ENCODE results near the gene G3BP2. TPM values are rescaled to one million over a fixed set of nuclear protein-coding genes. Genes with fewer than 3 reads are reported as not detected.
A peak's percentile ranks its signal among the peaks of the same experiment; 100 is the strongest.

G3BP2 gene
- total and polyA plus RNA-seq, 7 experiments from 2014 or later: 115 to 299 (median 164) TPM

DNA sequence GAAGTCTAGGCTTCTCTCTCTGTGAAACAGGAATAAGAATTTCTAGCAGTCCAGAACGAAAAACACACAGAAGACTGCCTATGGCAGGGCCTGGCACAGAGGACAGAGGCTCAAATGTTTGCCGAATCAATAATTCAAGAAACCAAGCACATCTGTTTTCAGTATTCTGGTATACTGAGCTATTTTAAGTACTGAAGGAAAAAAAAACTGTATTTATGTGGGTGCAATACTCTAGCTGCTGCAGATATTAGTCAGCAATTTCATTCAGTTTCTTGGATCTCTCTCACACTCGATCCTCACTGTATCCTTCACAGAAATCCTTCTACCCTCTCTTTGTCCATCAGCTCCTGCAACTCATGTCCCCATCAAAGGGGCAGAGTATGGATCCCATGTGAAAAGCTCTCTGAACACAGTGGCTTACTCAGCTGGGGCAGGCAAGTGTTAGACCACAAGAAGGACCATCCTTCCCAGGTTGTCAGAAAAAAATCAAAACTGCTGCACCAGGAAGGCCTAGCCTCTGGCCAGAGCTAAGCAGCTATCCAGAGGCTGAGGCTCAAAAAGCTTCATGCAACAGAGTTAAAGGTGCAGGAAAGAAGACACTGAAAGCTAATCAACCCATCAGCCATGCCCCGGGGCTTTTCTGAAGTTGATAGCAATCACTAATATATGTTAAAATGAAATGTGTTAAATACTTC lies 42.0 kb upstream of the G3BP2 start:
- DNase-seq (no peak), ATAC-seq (no peak)
- Histone ChIP-seq H3K4me3 (ENCODE audit: low read length) (no peak overlapping the region), H3K36me3 (ENCODE audit: control insufficient read depth in 2 of 3, insufficient read depth in 3 of 3, low read length in 3 of 3) (peaks cover 0 to 6% (median 0%) of the 10 kb centered on the region in 3 experiments), H3K4me1 (ENCODE audit: control insufficient read depth in 2 of 2, insufficient read depth in 2 of 2, low read length in 2 of 2) (no peaks in the 10 kb centered on the region), H3K27ac (ENCODE audit: low read depth, low read length) (no peak overlapping the region), H3K27me3 (ENCODE audit: control insufficient read depth in 2 of 2, insufficient read depth in 2 of 2, low read length in 2 of 2) (no peaks in the 10 kb centered on the region), H3K9me3 (ENCODE audit: control insufficient read depth in 2 of 3, low read length in 3 of 3) (no peaks in the 10 kb centered on the region)
- Mint-ChIP-seq H3K4me1 (peaks cover 0 to 8% (median 5%) of the 10 kb centered on the region in 7 donors), H3K27me3 (no peaks in the 10 kb centered on the region), H3K36me3 (peaks cover 0 to 22% (median 5%) of the 10 kb centered on the region in 5 donors), H3K27ac (no peak overlapping the region), H3K4me3 (no peak overlapping the region), H3K9me3 (no peaks in the 10 kb centered on the region)
- ChIA-PET CTCF (interaction anchor here (0.6 to 1.0 kb wide), 3 partner anchors 9 to 42 kb away, joined by 4 to 6 read pairs (median 4); partner anchors contain the start of genes G3BP2 and USO1), POLR2A (interaction anchor here (0.6 to 1.2 kb wide), 2 partner anchors 9 to 42 kb away, joined by 3 to 4 read pairs; partner anchors contain the start of genes G3BP2 and USO1)
- intact Hi-C loops (cut with micrococcal nuclease): no loop called here

DNA sequence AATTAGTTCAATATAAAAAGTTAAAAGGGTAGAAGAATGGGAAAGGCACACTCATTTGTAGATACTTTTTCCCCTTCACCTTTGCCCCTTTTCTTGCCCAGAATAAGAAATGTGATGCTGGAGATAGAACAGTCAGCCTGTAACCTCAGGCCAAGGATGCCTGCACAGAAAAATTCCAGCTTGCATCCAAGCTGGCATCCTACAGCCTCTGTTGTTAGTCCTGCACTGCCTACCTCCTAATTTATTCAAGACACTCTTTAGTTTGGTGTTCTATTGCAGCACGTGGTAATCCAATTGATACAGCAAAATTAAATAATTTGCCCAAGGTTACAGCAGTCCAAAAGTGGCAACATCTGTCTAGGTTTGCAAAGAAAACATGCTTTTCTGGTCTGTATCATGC lies 41.5 kb upstream of the G3BP2 start:
- peak overlapping the region in 1 of 9 donors; percentile 36 for H3K27ac Mint-ChIP-seq

DNA sequence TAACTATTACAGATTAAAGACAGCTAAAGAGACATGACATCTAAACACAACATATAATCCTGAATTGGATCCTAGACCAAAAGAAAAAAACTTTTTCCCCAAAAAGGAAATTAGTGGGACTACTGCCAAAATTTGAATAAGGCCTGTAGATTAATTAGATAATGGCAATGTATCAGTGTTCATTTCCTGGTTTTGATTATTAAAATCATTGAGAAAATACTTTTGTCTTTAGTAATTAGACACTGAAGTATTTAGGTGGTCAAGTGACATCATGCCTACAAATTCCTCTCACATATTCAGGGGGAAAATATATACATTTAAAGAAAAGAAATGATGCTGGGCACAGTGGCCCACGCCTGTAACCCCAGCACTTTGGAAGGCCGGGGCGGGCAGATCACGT lies 40.8 kb upstream of the G3BP2 start:
- DNase-seq (no peak), ATAC-seq (no peak)
- no peaks in the 10 kb centered on the region for H3K9me3 ChIP-seq (ENCODE audit: control insufficient read depth in 2 of 3, low read length in 3 of 3)
- intact Hi-C loops (cut with micrococcal nuclease): no loop called here
- Mint-ChIP-seq H3K27ac (no peak overlapping the region), H3K4me1 (peaks cover 0 to 8% (median 7%) of the 10 kb centered on the region in 7 donors), H3K36me3 (peaks cover 0 to 22% (median 5%) of the 10 kb centered on the region in 5 donors), H3K9me3 (no peaks in the 10 kb centered on the region), H3K27me3 (no peaks in the 10 kb centered on the region), H3K4me3 (no peak overlapping the region)
- no peak overlapping the region for H3K27ac ChIP-seq (ENCODE audit: low read depth, low read length)
- no peaks in the 10 kb centered on the region for H3K27me3 ChIP-seq (ENCODE audit: control insufficient read depth in 2 of 2, insufficient read depth in 2 of 2, low read length in 2 of 2)
- no peaks in the 10 kb centered on the region for H3K4me1 ChIP-seq (ENCODE audit: control insufficient read depth in 2 of 2, insufficient read depth in 2 of 2, low read length in 2 of 2)
- H3K36me3 ChIP-seq (ENCODE audit: control insufficient read depth in 2 of 3, insufficient read depth in 3 of 3, low read length in 3 of 3): peaks cover 0 to 6% (median 0%) of the 10 kb centered on the region in 3 experiments
- ChIA-PET CTCF (interaction anchor here (1.9 kb wide), 1 partner anchor 10 kb away, joined by 6 read pairs; the partner anchor contains the start of gene USO1), POLR2A (interaction anchor here (1.0 kb wide), 1 partner anchor 10 kb away, joined by 3 read pairs; no protein-coding TSS in a partner anchor)
- no peak overlapping the region for H3K4me3 ChIP-seq (ENCODE audit: low read length)

More for the DNA sequence above, 41.5 kb upstream of the G3BP2 start:
- H3K4me1 ChIP-seq (ENCODE audit: control insufficient read depth in 2 of 2, insufficient read depth in 2 of 2, low read length in 2 of 2): no peaks in the 10 kb centered on the region
- Mint-ChIP-seq H3K4me1 (peaks cover 0 to 8% (median 5%) of the 10 kb centered on the region in 7 donors), H3K36me3 (peaks cover 0 to 22% (median 5%) of the 10 kb centered on the region in 5 donors), H3K27me3 (no peaks in the 10 kb centered on the region), H3K4me3 (no peak overlapping the region), H3K9me3 (no peaks in the 10 kb centered on the region)
- ChIA-PET CTCF (interaction anchor here (0.6 to 1.0 kb wide), 3 partner anchors 9 to 41 kb away, joined by 4 to 6 read pairs (median 4); partner anchors contain the start of genes G3BP2 and USO1), POLR2A (interaction anchor here (1.0 to 1.2 kb wide), 2 partner anchors 9 kb away, joined by 3 to 4 read pairs; partner anchors contain the start of gene USO1)
- ATAC-seq (no peak), DNase-seq (no peak)
- intact Hi-C loops (cut with micrococcal nuclease): no loop called here
- H3K27ac ChIP-seq (ENCODE audit: low read depth, low read length): no peak overlapping the region
- H3K36me3 ChIP-seq (ENCODE audit: control insufficient read depth in 2 of 3, insufficient read depth in 3 of 3, low read length in 3 of 3): peaks cover 0 to 6% (median 0%) of the 10 kb centered on the region in 3 experiments
- H3K27me3 ChIP-seq (ENCODE audit: control insufficient read depth in 2 of 2, insufficient read depth in 2 of 2, low read length in 2 of 2): no peaks in the 10 kb centered on the region
- H3K4me3 ChIP-seq (ENCODE audit: low read length): no peak overlapping the region
- no peaks in the 10 kb centered on the region for H3K9me3 ChIP-seq (ENCODE audit: control insufficient read depth in 2 of 3, low read length in 3 of 3)

DNA sequence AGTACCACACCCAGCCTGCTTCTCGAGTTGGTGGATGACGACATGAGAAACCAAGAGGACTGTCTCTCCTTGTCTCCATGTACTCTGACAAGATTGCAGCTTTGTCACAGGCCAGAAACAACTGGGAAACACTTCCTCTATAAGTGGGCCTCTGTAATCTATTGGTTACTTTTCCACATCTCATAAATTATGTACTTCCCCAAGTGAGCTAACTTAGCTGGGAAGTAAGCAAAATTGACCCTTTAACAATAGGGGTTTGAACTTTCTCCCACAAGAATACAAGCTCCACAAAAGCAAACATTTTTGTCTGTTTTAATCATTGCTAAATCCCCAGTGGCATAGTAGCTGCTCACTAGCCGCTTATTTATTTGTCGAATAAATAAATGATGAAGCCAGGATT lies 37.0 kb upstream of the G3BP2 start:
- H3K27ac ChIP-seq (ENCODE audit: low read depth, low read length): no peak overlapping the region
- peak overlapping the region in 1 of 9 donors; percentile 51 for H3K27ac Mint-ChIP-seq
- peaks cover 0 to 11% (median 0%) of the 10 kb centered on the region in 5 donors for H3K36me3 Mint-ChIP-seq
- CTCF ChIA-PET: interaction anchor here (0.6 to 3.3 kb wide), 4 partner anchors 13 to 100 kb away, joined by 3 to 12 read pairs (median 3); partner anchors contain the start of gene USO1
- no peak overlapping the region for H3K4me3 ChIP-seq (ENCODE audit: low read length)
- peaks cover 0 to 14% (median 5%) of the 10 kb centered on the region in 7 donors for H3K4me1 Mint-ChIP-seq
- H3K9me3 ChIP-seq (ENCODE audit: control insufficient read depth in 2 of 3, low read length in 3 of 3): no peaks in the 10 kb centered on the region
- H3K4me3 Mint-ChIP-seq: no peak overlapping the region
- H3K27me3 ChIP-seq (ENCODE audit: control insufficient read depth in 2 of 2, insufficient read depth in 2 of 2, low read length in 2 of 2): no peaks in the 10 kb centered on the region
- H3K36me3 ChIP-seq (ENCODE audit: control insufficient read depth in 2 of 3, insufficient read depth in 3 of 3, low read length in 3 of 3): no peaks in the 10 kb centered on the region
- POLR2A ChIA-PET: interaction anchor here (0.6 to 2.8 kb wide), 4 partner anchors 10 to 28 kb away, joined by 3 to 13 read pairs (median 6); partner anchors contain the start of gene USO1
- intact Hi-C loops (cut with micrococcal nuclease): no loop called here
- DNase-seq (no peak), ATAC-seq (no peak)
- H3K4me1 ChIP-seq (ENCODE audit: control insufficient read depth in 2 of 2, insufficient read depth in 2 of 2, low read length in 2 of 2): no peaks in the 10 kb centered on the region
- H3K27me3 Mint-ChIP-seq: no peaks in the 10 kb centered on the region
- H3K9me3 Mint-ChIP-seq: no peaks in the 10 kb centered on the region

DNA sequence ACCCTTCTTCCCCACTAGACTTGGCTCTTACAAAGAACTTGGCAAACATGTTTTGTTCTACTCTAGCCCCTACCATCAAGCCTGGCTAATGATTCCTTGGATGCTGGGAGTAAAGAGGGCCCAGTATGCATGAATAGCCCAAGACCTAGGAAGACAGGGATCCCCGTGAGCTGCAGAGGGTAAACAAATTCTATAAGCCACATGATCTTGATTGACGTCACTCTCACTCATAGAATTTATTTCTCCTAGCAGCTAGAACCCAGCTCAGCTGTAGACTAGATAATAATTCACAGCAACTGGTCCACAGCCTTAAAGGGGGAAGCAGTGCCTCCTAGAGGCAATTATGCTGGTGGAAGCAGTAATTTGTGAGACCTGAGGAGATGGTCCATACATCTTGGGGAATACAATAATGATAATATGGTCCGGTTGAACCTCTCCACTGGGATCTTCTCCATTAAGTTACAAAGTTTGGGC lies 35.0 kb upstream of the G3BP2 start:
- H3K27me3 Mint-ChIP-seq: no peaks in the 10 kb centered on the region
- DNase-seq (peak in 7 of 9 donors; percentile 49 to 72 (median 52)), ATAC-seq (peak; percentile 93)
- ChIA-PET CTCF (interaction anchor here (1.2 to 3.3 kb wide), 2 partner anchors 12 to 16 kb away, joined by 4 to 12 read pairs; partner anchors contain the start of gene USO1), POLR2A (interaction anchor here (0.6 to 1.0 kb wide), 3 partner anchors 15 to 58 kb away, joined by 3 read pairs; no protein-coding TSS in a partner anchor)
- Histone ChIP-seq H3K4me3 (ENCODE audit: low read length) (no peak overlapping the region), H3K9me3 (ENCODE audit: control insufficient read depth in 2 of 3, low read length in 3 of 3) (no peaks in the 10 kb centered on the region), H3K27me3 (ENCODE audit: control insufficient read depth in 2 of 2, insufficient read depth in 2 of 2, low read length in 2 of 2) (no peaks in the 10 kb centered on the region), H3K36me3 (ENCODE audit: control insufficient read depth in 2 of 3, insufficient read depth in 3 of 3, low read length in 3 of 3) (no peaks in the 10 kb centered on the region), H3K27ac (ENCODE audit: low read depth, low read length) (no peak overlapping the region), H3K4me1 (ENCODE audit: control insufficient read depth in 2 of 2, insufficient read depth in 2 of 2, low read length in 2 of 2) (no peaks in the 10 kb centered on the region)
- peaks cover 0 to 8% (median 0%) of the 10 kb centered on the region in 5 donors for H3K36me3 Mint-ChIP-seq
- H3K4me1 Mint-ChIP-seq: peaks cover 0 to 13% (median 5%) of the 10 kb centered on the region in 7 donors
- no peak overlapping the region for H3K4me3 Mint-ChIP-seq
- intact Hi-C loops (cut with micrococcal nuclease): loop anchor here (1.0 to 5.0 kb wide), 5 partner anchors 17 to 140 kb away; partner anchors contain the start of genes G3BP2 (in 2 of the 2) and USO1 (in 1 of the 2)
- H3K9me3 Mint-ChIP-seq: no peaks in the 10 kb centered on the region
- H3K27ac Mint-ChIP-seq: peak overlapping the region in 7 of 9 donors; percentile 19 to 81 (median 56)

DNA sequence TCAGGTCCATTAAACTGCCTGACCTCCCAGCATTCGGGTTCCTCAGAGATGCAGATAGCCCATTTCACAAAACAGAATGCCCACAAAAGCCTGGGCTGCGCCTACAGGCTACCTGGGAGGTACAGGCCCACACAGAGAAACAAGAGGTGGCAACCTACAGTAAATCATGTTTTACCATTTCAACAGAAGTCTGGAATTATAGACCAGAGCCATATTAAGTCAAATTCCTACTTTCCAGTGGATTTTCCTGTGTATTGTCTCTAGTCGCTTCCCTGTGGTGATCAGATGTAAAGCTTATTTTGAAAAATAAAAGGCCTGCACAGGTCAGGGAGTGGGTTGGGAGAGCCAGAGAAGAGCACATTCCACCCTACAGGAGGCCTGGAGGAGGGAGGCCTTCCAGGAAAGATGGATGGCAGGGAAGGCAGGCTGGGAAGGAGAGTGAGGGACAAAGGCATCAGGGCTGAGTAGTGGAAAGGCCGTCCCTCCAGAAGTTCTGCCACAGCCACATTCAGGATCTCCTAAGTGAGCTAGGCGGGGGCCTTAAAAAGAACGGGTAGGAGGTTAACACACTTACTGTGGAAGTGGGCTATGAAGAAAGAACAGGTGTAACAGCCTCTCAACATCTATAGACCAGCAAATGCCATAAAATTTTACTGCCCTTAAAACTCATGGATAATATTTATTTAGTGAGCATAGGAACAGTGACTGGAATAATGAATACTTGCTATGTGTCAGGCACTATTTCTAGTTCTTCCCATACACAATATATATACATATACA lies 32.2 kb upstream of the G3BP2 start:
- Mint-ChIP-seq H3K4me1 (peaks cover 0 to 13% (median 5%) of the 10 kb centered on the region in 7 donors), H3K27ac (no peak overlapping the region), H3K27me3 (no peaks in the 10 kb centered on the region), H3K9me3 (no peaks in the 10 kb centered on the region), H3K4me3 (no peak overlapping the region), H3K36me3 (peaks cover 0 to 3% (median 0%) of the 10 kb centered on the region in 5 donors)
- no peak for DNase-seq
- ChIA-PET CTCF (no interaction called here), POLR2A (interaction anchor here (0.6 to 1.1 kb wide), 2 partner anchors 13 to 17 kb away, joined by 3 read pairs; no protein-coding TSS in a partner anchor)
- Histone ChIP-seq H3K4me3 (ENCODE audit: low read length) (no peak overlapping the region), H3K9me3 (ENCODE audit: control insufficient read depth in 2 of 3, low read length in 3 of 3) (no peaks in the 10 kb centered on the region), H3K4me1 (ENCODE audit: control insufficient read depth in 2 of 2, insufficient read depth in 2 of 2, low read length in 2 of 2) (no peaks in the 10 kb centered on the region), H3K27me3 (ENCODE audit: control insufficient read depth in 2 of 2, insufficient read depth in 2 of 2, low read length in 2 of 2) (no peaks in the 10 kb centered on the region), H3K27ac (ENCODE audit: low read depth, low read length) (no peak overlapping the region), H3K36me3 (ENCODE audit: control insufficient read depth in 2 of 3, insufficient read depth in 3 of 3, low read length in 3 of 3) (no peaks in the 10 kb centered on the region)
- intact Hi-C loops (cut with micrococcal nuclease): loop anchor here in 1 of 2 donors (5.0 kb wide), 1 partner anchor 142 kb away; no protein-coding TSS in a partner anchor
- no peak for ATAC-seq
